Measurements from ENCODE around the gene KCNK2.
"Not testable (repeated sequence)": the region's sequence is repeated elsewhere in the genome, so short reads cannot be mapped to it uniquely, and the experiment has no call there.

Gene KCNK2

DNA sequence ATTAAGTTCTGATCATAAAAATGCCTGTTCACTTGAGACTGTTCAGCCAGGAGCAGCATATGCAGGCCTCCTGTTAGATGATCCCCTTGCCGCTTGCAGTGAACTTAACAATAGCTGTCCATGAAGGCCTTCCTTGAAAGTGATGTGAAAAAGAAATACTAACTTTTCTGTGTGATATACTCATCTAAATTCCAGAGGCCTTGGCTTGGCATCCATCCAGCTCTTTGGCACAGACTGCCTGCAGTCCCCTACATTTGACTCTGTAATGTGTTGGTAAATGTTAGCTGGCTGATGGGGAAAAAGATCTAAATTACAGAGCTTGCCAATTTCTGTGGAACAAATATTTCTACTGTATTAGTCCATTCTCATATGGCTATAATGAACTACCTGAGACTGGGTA is 73.7 kb downstream of the KCNK2 start:
- H3K4me3 Mint-ChIP-seq = no peak overlapping the region
- no peaks in the 10 kb centered on the region for H3K36me3 Mint-ChIP-seq (ENCODE audit: low read depth)
- no peaks in the 10 kb centered on the region for H3K9me3 Mint-ChIP-seq
- TF ChIP-seq, protein P1, sequence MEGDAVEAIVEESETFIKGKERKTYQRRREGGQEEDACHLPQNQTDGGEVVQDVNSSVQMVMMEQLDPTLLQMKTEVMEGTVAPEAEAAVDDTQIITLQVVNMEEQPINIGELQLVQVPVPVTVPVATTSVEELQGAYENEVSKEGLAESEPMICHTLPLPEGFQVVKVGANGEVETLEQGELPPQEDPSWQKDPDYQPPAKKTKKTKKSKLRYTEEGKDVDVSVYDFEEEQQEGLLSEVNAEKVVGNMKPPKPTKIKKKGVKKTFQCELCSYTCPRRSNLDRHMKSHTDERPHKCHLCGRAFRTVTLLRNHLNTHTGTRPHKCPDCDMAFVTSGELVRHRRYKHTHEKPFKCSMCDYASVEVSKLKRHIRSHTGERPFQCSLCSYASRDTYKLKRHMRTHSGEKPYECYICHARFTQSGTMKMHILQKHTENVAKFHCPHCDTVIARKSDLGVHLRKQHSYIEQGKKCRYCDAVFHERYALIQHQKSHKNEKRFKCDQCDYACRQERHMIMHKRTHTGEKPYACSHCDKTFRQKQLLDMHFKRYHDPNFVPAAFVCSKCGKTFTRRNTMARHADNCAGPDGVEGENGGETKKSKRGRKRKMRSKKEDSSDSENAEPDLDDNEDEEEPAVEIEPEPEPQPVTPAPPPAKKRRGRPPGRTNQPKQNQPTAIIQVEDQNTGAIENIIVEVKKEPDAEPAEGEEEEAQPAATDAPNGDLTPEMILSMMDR (IDR thresholded peaks at IDR 0.05) = no peak
- no peak for DNase-seq
- no peaks in the 10 kb centered on the region for H3K27me3 Mint-ChIP-seq (ENCODE audit: low read depth, poor library complexity)
- no peaks in the 10 kb centered on the region for H3K4me1 Mint-ChIP-seq
- no peak overlapping the region for H3K27ac Mint-ChIP-seq

DNA sequence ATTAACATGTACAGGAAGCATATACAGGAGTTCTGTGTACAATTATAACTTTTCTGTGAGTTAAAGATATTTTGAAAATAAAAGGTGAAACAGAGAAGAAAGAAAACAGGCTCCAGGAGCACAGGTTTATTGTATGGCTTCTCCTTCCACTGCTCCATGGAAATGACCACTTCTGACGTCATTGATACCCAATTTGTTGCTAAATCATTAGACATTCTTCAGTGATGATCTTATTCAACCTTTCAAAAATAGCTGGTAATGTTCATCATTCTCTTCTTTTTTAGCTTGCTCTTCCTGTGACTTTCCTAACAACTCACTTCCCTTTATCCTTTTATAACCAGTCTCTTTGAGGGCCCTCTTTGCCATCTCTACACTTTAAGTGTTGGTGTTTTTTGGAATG is 77.8 kb downstream of the KCNK2 start:
- no peak for DNase-seq
- Mint-ChIP-seq H3K4me3 (no peak overlapping the region), H3K27me3 (ENCODE audit: low read depth, poor library complexity) (peaks cover 4% of the 10 kb centered on the region), H3K36me3 (ENCODE audit: low read depth) (no peaks in the 10 kb centered on the region), H3K9me3 (peaks cover 21% of the 10 kb centered on the region), H3K27ac (no peak overlapping the region), H3K4me1 (no peaks in the 10 kb centered on the region)
- TF ChIP-seq, protein P1 (IDR thresholded peaks at IDR 0.05) = no peak

DNA sequence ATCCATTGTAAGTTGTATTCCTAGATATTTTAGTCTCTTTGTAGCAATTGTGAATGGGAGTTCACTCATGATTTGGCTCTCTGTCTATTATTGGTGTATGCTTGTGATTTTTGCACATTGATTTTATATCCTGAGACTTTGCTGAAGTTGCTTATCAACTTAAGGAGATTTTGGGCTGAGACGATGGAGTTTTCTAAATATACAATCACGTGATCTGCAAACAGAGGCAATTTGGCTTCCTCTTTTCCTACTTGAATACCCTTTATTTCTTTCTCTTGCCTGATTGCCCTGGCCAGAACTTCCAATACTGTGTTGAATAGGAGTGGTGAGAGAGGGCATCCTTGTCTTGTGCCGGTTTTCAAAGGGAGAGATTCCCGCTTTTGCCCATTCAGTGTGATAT is 80.6 kb downstream of the KCNK2 start:
- not testable (repeated sequence) for H3K4me1 Mint-ChIP-seq; H3K27ac Mint-ChIP-seq; DNase-seq; H3K4me3 Mint-ChIP-seq; H3K27me3 Mint-ChIP-seq (ENCODE audit: low read depth, poor library complexity); H3K36me3 Mint-ChIP-seq (ENCODE audit: low read depth)
- peaks cover 21% of the 10 kb centered on the region for H3K9me3 Mint-ChIP-seq

GRCh38 chr1:215166886-215167285 is 84.3 kb downstream of the KCNK2 start:
- H3K4me1 Mint-ChIP-seq = no peaks in the 10 kb centered on the region
- TF ChIP-seq, protein P1 (IDR thresholded peaks at IDR 0.05) = no peak
- peaks cover 24% of the 10 kb centered on the region for H3K9me3 Mint-ChIP-seq
- no peak overlapping the region for H3K4me3 Mint-ChIP-seq
- peaks cover 7% of the 10 kb centered on the region for H3K27me3 Mint-ChIP-seq (ENCODE audit: low read depth, poor library complexity)
- no peaks in the 10 kb centered on the region for H3K36me3 Mint-ChIP-seq (ENCODE audit: low read depth)
- no peak overlapping the region for H3K27ac Mint-ChIP-seq
- no peak for DNase-seq

GRCh38 chr1:215181518-215181917 is 99.0 kb downstream of the KCNK2 start:
- H3K4me3 Mint-ChIP-seq = no peak overlapping the region
- H3K4me1 Mint-ChIP-seq = no peaks in the 10 kb centered on the region
- H3K27ac Mint-ChIP-seq = no peak overlapping the region
- peaks cover 29% of the 10 kb centered on the region for H3K9me3 Mint-ChIP-seq
- H3K27me3 Mint-ChIP-seq (ENCODE audit: low read depth, poor library complexity) = peaks cover under 1% of the 10 kb centered on the region
- TF ChIP-seq, protein P1 (IDR thresholded peaks at IDR 0.05) = no peak
- no peaks in the 10 kb centered on the region for H3K36me3 Mint-ChIP-seq (ENCODE audit: low read depth)
- no peak for DNase-seq

DNA sequence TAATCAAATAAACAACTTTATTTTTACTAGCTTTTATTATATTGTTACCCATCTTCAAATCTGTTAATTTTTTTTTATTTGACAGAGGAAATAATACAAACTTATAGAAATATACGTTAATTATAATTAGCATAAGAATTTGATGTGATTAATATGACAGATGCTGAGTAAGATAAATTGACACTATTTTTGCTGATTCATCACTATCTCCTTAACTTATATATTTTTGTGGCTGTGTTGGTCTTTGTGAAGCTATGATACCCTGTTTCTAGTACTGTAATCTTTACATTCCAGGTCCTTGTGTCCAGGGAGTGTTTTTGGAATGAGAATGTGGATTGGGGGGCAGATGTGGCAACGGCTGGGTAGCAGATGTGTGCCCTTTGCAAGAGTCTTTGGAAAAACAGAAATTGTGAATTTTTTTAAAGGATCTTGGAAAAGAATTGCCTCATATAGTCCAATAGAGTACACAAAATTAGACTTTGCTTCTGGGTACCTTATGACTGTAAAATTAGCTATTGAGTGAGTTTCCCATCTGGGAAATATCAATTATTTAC is 102.6 kb downstream of the KCNK2 start:
- H3K4me3 Mint-ChIP-seq = no peak overlapping the region
- H3K9me3 Mint-ChIP-seq = peaks cover 23% of the 10 kb centered on the region
- TF ChIP-seq, protein P1 (IDR thresholded peaks at IDR 0.05) = no peak
- no peaks in the 10 kb centered on the region for H3K36me3 Mint-ChIP-seq (ENCODE audit: low read depth)
- peaks cover 3% of the 10 kb centered on the region for H3K27me3 Mint-ChIP-seq (ENCODE audit: low read depth, poor library complexity)
- no peak overlapping the region for H3K27ac Mint-ChIP-seq
- no peaks in the 10 kb centered on the region for H3K4me1 Mint-ChIP-seq
- no peak for DNase-seq

Measured in nephron progenitor cell (in vitro differentiated cells).